GM23338 (cell line): ENCODE data around the gene HIP1.

Experiments
- EZH2 ChIP-seq: fragments of 200-600 bp; sonication (generic); IDR thresholded peaks from one replicate; pipeline ENCODE4 v1.8.0; 2017; ENCODE audit warnings: antibody characterized with exemption, mild to moderate bottlenecking, low read depth; ENCODE audit not compliant: unreplicated experiment
- EZH2phosphoT487 ChIP-seq: fragments of 200-600 bp; sonication (generic); IDR thresholded peaks from one replicate; pipeline ENCODE4 v1.8.1; 2018; ENCODE audit warnings: antibody characterized with exemption; ENCODE audit not compliant: unreplicated experiment
- TF ChIP-seq, protein P1 (sequence below), 2 experiments: fragments of 200-600 bp in 1 of 2; sonication (generic) in 1 of 2; conservative IDR thresholded peaks; 2 replicates each; pipeline versions ENCODE4 v1.5.1 to v1.6.1; 2016 to 2017; ENCODE audit warnings: antibody characterized with exemption in 2 of 2, low read depth in 2 of 2, mild to moderate bottlenecking in 2 of 2, moderate library complexity in 1 of 2

DNA sequence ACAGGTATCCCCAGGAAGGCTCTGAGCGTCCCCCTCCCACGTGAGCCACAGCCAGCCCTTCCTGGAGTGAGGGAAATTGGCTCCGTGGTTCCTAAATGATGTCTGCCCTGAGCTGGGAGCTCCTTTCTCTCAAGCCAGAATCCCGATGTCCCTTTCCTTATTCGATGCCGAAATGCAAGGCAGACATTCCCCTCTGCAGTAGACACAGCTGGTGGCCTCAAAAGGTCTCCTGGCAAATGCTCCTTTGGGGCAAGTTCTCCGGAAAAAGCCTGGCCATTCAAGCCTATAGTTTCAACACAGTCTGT lies 98.9 kb downstream of the HIP1 start:
- TF ChIP-seq, protein P1, sequence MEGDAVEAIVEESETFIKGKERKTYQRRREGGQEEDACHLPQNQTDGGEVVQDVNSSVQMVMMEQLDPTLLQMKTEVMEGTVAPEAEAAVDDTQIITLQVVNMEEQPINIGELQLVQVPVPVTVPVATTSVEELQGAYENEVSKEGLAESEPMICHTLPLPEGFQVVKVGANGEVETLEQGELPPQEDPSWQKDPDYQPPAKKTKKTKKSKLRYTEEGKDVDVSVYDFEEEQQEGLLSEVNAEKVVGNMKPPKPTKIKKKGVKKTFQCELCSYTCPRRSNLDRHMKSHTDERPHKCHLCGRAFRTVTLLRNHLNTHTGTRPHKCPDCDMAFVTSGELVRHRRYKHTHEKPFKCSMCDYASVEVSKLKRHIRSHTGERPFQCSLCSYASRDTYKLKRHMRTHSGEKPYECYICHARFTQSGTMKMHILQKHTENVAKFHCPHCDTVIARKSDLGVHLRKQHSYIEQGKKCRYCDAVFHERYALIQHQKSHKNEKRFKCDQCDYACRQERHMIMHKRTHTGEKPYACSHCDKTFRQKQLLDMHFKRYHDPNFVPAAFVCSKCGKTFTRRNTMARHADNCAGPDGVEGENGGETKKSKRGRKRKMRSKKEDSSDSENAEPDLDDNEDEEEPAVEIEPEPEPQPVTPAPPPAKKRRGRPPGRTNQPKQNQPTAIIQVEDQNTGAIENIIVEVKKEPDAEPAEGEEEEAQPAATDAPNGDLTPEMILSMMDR (conservative IDR thresholded peaks at IDR 0.05; ENCODE audit: low read depth in 2 of 2): no peak
- TF ChIP-seq EZH2phosphoT487 (no peak), EZH2 (no peak)
